Renal cortical epithelial cell (primary cell): ENCODE results near the gene SSBP3. TPM values are rescaled to one million over a fixed set of nuclear protein-coding genes. Genes with fewer than 3 reads are reported as not detected.
"Not testable (repeated sequence)": the region's sequence is repeated elsewhere in the genome, so short reads cannot be mapped to it uniquely, and the experiment has no call there.

Experiments
- DNase-seq: peaks from one replicate; pipeline ENCODE4 v3.0.0-alpha.2; 2011; ENCODE audit warnings: low read depth
- total RNA-seq: library from RNA; depleted of rRNA; stranded (reverse); fragments of >200 nt; gene quantifications from 2 replicates; pipeline ENCODE4 v1.2.3, GENCODE V29; 2014

SSBP3 gene
- total RNA-seq, 1 donor from 2014 or later = 9.0 TPM

DNA sequence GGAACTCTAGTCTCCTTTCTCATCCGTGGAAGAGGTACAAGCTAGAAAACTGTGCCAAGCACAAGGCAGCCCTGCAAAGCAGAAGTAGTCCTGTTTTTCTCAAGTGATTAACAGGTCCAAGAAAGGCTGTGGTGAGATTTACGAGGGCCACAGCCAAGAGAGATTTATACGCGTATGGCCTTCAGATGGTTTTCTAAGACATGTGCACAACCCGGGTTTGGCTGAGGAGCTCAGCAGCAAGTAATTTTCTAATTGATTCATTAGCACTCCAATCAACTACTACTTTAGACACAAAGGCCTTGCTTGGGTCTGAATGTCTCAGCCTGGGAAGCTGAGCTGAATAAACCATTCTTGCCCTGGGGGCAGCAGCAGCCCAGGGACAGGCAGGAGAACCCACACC is 55.8 kb downstream of the SSBP3 start:
- DNase-seq = no peak

DNA sequence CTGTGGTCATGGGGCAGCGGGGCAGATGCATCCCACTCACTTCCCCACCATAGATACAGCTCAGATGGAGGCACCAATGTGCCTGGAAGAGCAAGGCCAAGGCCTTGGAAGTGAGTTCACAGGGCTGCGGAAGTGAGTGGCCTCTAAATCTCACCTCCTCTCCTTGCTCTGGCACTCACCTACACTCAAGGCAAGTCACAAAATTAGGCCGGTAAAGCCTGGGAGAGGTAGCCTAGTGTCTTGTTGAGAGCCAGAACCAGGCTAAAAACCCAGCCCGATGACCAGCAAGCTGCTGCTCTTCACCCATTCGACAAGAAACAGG is 57.5 kb downstream of the SSBP3 start:
- no peak for DNase-seq

DNA sequence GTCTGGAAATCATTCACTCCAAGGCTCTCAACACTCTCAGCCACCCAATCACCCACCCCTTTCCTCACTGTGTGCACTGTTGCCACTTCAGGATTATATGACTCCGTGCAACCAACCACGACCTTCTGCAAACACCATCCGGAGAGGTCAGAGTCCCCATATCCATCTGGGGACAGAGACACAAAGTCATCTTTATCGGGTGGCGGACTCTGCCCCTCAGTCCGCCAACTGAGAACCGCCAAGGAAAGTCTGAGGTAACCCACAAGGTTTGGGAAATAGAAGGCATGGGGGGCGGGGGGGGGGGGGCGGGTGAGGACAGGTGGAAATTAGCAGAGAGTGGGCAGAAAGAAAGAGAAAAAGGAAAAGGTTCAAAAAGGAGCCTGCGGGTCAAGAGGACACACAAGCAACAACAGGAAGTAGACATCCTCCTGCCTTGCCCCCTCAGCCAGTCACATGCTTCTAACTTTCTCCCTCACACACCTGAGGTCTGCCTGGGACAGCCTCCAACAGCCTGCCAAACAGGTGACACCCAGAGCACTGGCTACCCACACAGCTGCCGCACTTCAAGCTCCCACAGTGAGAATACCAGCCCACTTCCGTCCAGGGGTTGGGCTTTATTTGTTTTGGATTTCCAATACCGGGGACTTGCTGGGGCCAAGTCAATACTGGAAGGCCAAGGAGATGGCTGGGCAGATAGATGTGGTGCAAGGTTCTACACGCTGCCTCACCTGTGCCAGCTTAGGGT is 58.1 kb downstream of the SSBP3 start:
- peak; percentile 37 for DNase-seq

DNA sequence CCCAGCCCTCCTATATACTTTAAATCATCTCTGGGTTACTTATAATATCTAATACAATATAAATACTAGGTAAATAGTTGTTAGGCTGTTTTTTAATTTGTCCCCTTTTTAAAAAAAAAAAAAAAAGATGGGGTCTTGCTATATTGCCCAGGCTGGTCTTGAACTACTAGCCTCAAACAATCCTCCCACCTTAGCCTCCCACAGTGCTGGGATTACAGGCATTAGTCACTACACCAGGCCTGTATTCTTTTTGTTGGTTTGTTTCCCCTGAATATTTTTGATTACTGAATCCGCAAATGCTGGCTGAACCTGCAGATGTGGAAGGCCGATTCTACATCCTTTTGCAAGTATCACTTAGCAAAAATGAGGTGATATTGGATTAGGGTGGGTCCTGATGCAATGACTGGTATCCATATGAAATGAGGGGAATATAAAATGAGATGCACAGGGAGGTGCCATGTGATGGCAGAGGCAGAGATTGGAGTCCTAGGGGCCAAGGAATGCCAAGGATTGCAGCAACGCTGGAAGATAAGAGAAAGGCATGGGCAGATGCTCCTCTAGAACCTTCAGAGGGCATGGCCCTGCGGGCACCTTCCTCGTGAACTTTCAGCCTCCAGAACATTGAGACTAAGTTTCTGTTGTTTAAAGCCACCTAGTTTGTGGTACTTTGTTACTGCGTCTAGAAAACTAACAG is 58.8 kb downstream of the SSBP3 start:
- DNase-seq = no peak

DNA sequence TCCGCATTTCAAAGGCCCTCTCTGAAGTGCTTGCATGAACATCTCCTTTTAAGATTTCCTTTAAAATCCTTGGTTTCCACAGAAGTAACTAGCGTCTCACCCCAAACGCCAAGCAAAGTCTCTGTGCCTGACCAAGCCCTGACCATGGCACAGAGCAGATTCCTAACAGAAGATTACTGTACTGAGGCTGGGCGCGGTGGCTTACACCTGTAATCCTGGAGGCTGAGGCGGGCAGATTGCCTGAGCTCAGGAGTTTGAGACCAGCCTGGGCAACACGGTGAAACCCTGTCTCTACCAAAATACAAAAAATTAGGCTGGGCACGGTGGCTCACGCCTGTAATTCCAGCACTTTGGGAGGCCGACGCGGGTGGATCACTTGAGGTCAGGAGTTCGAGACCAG is 60.6 kb downstream of the SSBP3 start:
- not testable (repeated sequence) for DNase-seq

DNA sequence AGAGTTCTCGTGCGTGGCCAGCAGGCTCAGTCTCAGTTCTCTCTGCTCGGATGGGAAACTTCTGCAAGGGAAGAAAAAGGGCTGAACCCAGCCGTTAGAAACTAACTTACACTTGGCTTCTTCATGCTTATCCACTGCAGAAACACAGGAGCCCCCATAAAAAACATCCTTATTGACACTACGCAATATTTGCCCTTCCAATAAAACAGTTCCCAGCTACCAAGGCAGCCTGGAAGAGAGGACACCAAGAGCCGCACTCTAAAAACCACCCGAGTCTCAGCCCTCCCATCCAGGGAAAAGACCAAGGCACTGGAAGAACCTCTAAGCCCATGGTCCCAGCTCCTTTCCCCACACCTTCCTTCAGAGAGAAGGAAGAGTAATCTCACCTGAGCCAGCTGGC is 61.1 kb downstream of the SSBP3 start:
- DNase-seq = no peak

DNA sequence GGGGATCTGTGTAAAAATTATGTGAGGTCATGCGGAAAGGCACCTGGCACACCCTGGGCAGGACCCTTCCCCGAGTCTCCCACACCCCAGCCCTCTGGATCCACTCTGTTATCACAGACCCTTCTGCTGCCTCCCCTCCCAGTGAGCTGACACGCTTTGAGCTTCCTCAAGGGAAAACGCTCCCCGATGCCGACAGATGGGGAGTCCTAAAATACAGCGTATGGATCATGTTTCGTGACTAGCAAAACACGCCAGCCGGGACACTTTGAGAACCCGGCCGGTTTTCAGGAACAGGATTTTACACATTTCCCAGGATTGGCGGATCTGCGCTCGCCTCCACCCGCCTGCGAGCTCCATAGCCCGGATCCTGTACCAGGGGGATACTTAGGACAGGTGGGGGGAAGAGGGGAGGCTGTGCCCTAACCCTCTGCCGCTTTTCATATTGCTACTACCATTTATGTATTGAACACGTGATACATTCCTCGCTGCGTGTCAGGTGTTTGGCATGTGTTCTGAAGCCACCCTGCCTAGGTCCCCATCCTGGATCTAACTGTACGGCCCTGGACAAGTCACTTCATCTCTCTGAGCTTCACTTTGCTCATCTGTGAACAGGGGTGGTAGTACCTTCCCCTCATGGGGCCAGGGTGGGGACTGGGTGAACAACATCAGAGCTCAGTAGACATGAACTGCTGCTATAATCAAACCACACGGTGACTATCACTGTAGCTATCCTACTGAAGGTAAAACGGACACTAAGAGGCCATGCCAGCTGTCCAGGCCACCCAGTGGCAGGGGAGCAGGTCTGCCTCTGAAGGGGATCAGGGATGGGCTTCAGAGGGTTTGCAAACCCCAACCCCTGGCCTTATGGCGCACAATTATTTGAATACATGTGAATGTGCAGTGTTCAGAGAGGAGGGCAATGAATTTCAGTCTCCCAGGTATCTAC is 63.2 kb downstream of the SSBP3 start:
- DNase-seq = no peak

DNA sequence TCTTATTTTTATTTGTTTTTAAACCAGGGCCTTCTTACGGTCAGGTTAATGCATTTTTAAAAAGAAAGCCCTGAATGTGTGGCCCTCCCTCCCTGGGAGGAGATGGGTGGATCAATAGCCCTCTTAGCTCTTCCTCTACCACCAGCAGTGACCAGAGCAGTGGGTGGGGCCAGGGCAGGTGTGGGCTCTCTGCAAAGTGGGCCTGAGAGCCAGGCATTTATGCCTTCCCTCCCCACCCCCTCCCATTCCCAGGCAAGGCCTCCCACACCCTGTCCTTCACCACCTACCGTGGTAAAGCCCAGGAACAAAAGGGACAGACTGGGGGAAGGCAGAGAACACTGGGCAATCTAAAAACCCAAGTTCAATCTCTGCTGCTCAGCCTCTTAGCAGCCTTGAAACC is 63.9 kb downstream of the SSBP3 start:
- no peak for DNase-seq

DNA sequence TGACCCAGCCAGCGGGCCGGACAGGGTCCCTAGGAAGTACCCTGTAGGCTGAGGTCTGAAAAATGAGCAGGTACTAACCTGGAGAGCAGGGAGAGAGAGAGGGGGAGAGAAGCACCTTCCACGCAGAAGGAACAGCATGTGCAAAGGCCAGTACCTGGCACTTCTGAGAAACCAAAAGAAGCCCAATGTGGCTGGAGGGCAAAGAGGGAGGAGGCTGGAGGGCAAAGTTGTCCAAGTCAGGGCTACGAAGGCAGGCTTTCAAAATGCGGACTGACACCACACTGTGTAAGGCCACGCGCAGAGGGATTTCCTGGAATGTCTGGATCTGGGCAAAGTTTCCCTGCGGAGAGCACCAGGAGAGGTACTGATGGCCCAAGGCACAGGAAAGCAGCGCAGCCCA is 64.4 kb downstream of the SSBP3 start:
- no peak for DNase-seq

DNA sequence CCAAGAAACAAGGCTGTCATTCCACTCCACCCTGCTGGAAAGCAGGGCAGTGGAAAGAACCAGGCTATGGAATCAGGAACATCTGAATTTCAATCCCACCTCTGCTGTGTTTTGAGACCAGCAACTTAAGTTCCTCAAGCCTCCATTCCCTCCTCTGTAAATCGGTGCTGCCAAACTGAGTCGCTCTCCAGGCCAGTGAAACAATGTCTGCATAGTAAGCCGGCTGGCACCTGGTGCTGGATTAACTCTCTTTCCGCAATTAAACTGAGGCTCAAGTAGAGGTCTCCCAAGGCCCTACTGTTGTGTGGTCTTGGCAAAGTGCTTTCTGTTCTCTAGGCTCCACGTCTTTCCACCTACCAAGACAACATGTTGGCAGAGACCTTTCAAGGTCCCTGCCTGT is 65.3 kb downstream of the SSBP3 start:
- no peak for DNase-seq

DNA sequence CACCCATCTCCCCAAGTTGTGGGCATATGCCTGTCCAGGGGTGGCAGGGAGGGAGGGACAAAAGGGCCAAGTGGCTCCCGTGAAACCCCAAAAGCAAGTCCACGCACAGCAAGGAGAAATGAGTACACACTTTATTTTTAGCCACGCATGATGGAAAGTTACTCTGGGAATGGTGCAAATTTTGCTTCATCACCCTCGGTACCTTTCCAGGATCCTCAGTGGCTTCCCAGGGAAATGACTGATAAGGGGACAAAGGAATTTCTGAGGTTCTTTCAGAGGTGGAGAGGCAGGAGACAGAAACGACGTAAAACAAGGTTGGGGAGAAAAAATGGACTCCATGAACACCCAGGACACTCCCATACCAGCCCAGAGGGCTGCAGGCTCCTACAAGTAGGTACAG is 65.8 kb downstream of the SSBP3 start:
- DNase-seq = no peak

DNA sequence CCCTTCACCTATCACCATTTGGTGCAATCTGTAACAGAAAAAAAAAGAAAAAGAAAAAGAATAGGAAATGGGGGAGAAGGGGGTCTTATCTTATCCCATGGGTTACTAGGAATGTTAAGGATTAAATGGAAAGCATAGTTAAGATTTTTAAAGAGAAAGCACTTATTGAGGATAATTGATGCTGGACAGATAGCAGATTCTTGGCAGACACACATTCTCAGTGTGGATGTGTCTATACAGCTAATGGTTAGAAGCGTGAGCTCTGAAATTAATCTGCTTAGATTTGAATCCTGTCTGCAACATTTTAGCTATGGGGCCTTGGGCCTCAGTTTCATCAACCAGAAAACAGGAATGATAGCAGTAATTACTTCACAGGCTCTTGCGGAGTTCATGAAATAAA is 67.1 kb downstream of the SSBP3 start:
- no peak for DNase-seq

DNA sequence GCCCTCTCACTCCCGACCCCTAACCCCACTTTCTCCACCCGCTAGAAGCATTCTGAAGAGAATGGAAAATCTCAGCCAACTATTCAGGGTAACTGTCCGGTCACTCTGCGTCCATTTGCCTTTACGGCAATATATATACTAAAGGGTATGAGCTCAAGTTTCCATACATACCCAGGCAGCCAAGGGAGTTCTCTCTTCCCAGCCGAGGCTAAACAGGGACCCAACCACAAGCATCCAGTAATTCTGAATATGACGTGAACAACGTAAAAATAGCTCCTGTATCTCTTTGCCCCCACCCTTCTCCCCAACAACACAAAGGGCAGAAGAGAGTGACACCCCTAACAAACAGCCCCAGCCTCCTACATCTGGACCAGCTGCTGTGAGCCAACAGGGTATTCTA is 67.7 kb downstream of the SSBP3 start:
- DNase-seq = no peak

DNA sequence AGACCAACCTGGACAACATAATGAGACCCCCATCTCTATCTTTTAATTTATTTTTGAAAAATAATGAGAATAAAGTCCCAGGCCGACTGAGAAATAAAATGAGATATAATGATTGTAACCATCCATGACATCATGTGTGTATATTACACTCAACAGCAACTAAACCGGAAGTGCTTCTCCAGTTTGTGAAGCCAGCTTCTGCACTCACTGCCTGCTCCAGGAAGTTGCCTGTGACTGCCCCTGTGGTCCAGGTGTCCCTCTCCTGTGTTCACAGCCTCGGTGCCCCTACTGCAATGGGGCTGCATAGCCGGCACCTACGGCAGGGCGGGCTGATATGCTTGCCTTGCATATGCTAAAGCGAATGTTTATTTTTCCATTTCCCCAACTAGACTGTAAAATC is 68.3 kb downstream of the SSBP3 start:
- DNase-seq = no peak

DNA sequence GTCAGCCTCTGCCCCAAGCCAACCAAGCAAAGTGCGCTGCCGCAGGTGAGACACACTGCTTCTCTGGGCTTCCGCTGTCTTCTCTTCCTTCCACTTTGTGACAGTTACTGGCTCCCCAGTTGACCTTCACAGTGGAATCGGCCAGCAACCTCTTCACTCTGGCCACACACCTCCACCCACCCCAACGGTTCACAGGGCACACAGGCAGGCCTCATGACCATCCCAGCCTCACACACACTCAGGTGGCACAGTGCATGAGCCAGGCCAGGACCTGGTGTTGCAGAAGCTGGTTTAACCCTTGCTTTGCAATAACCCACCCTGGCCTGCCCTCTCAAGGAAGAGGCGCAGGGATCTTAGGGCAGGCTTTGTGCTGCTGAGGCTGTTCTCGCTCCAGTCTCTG is 69.2 kb downstream of the SSBP3 start:
- DNase-seq = no peak

DNA sequence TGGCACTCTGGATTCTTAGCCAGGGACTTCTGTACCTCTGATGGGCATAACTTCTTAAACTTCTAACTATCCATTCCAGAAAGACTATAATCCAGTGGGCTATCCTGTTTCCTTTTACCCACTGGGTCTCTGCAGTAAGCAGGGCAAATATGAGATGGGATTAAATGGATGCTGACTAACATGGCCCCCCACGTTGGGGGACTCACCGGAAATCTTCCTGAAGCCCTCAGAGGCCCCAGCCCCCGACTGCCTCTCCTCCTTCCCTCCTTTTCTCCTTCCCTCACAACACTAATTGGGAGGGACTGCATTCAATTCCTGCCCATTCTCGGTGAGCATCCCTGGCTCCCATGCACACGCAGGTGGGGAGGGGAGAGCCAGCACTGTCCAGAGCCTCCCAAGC is 70.1 kb downstream of the SSBP3 start:
- DNase-seq = no peak

DNA sequence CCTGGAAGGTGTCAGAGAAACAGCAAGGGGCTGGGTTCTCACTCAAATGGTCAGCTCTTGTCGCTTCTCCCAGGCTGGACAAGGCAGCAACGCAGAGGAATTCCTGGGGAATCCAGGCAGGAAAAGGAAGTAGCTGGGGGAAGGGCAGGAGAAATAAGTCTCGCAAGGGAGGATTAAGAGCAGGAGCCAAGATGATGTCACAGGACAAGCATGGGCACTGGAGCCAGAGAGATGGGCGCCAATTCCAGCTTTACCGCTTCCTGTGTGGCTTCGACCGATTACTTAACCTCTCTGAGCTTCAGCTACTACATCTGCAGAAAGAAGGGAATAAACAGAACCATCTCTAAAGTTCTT is 70.5 kb downstream of the SSBP3 start:
- peak; percentile 75 for DNase-seq

DNA sequence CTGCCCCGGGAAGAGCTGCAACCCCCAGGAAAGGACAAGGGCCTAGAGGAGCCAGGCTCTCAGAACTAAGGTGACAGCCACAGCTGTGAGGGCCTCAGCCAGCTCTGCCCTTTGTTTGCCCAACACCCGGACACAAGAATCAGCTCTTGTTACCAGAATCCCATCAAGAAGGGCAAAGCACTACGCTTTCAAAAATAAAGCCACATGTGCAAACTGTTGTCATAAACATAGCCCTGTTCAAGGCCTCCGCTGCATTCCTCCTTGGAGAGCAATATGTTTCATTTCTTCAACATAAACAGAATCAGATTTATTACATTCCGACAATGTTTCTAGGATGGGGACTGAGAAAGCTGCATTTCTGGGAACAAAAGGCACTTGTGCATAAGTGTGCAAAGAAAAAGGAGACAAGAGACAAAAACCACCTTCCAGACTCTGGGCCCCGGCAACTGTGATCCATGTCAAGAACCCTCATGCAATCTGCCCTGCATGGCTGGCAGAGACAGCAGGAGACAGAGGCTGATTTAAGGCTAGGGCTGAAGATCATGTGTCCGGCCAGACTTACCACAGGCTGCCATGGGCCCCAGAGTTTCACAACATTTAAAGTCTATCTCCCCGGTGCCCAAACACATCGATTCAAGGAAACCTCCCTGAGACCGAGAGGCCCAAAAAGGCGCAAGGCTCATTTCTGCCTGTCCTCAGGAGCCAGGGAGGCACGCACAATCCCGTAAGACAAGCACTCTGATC is 71.0 kb downstream of the SSBP3 start:
- no peak for DNase-seq

DNA sequence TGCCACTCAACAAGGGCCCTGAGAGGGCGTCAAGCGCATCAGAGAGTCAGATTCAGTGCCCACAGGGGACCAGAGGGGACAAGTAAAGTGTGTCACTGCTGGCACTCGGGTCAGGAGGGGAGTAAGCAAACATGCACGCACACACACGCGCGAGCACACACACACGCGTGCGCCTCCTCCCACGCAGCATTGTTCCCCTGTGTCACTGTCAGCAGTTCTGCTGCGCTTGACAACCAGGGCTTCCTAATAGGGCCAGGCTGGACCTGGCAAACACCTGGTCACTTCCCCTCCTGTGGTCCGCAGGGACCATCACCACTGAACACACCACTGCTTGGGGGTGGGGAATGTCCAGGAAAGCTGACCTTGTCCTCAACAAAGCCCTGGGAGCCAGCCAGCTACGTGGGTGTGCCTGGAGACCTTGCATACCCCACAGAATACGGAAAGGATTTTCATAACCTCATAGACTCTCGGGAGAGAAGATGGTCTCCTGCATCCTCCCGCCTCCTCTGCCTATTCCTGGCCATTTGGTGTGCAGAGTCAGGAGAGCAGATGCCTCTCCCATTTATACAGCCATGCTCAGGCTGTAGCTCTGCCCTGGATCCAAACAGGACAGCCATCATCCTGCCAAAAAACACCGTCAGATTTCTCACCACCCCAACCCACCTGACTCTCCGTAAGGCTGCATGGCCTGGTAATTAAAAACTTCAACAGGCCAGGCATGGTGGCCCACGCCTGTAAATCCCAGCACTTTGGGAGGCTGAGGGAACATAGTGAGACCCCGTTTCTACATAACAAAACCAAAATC is 73.2 kb downstream of the SSBP3 start:
- no peak for DNase-seq

DNA sequence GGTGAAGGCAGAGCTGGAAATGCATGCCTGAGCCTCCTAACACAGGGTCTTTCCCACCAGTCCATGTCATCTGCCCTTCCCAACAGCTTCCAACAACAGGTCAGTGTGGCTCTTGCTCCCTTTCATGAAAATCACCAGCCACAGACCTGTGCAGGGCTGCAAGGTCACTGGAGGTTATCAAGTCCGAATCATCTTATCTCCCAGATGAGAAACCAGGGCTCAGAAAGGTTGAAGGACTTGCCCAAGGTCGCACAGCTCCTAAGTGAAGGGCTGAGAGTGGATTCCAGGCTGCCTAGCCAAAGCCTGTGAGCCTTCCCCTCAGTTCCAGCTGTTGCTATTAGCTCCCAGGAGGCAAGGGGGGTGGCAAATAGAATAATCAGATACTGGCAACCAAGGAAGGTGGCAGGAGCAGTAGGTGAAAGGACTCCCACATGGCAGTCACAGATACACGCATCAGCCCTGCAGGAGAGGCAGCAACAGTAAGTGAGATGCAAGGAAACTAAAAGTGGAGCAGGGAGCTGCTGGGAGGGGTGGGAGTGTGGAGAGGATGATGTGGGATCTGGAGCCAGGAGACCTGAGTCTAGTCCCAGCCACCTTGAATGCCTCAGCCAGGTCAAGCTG is 74.2 kb downstream of the SSBP3 start:
- DNase-seq = no peak
